ENCODE data around the gene ALDH18A1. TPM values are rescaled to one million over a fixed set of nuclear protein-coding genes. Genes with fewer than 3 reads are reported as not detected.

Gene ALDH18A1
- total and polyA plus RNA-seq, 2 donors (not counting 1 experiment from before 2014, with no cell fraction given) = 12.4 to 27.6 TPM

GRCh38 chr10:95693668-95694534 is 37.4 kb upstream of the ALDH18A1 start, which contains the start of gene TCTN3:
Gene TCTN3 (minus strand): TSS chr10:95693927. CDS start chr10:95693899, 28 bp downstream.
- H3K4me1 ChIP-seq (ENCODE audit: control insufficient read depth in 2 of 2, insufficient read depth in 2 of 2, low read length in 2 of 2) = peaks cover 36 to 39% of the 10 kb centered on the region in 2 donors
- intact Hi-C loops (cut with micrococcal nuclease) = loop anchor here (1.0 kb wide), 7 partner anchors 34 to 349 kb away; partner anchors contain the start of genes ALDH18A1, CCNJ and ENTPD1
- no peaks in the 10 kb centered on the region for H3K27me3 ChIP-seq (replicated peaks in 1 of 4; ENCODE audit: control extremely low read depth in 1 of 4, control insufficient read depth in 3 of 4, insufficient read depth in 4 of 4, low read length in 3 of 4)
- H3K4me3 ChIP-seq (ENCODE audit: control extremely low read depth in 1 of 5, extremely low read depth in 1 of 5, insufficient read depth in 1 of 5, low read depth in 2 of 5, low read length in 4 of 5) = peak within 1 kb of the TSS; percentile 61 to 96 (median 73)
- H2AFZ ChIP-seq (ENCODE audit: insufficient read depth, low read depth, low read length, poor library complexity, severe bottlenecking) = peak within 1 kb of the TSS; percentile 88
- H3K4me2 ChIP-seq (replicated peaks; ENCODE audit: low read depth, low read length, poor library complexity, severe bottlenecking) = peak within 1 kb of the TSS; percentile 88
- Mint-ChIP-seq H3K27me3 (no peaks in the 10 kb centered on the region), H3K9me3 (ENCODE audit: insufficient read depth) (no peaks in the 10 kb centered on the region), H3K27ac (peak within 1 kb of the TSS; percentile 95), H3K4me3 (peak within 1 kb of the TSS; percentile 95), H3K4me1 (peaks cover 67% of the 10 kb centered on the region)
- peak; percentile 97 for ATAC-seq (ENCODE audit: low read depth)
- 0% methylated on average over 48 of the region's 53 CpGs for WGBS (ENCODE audit: insufficient coverage)
- ChIA-PET CTCF (interaction anchor here (0.5 to 13.1 kb wide), 59 partner anchors 9 to 577 kb away, joined by 3 to 704 read pairs (median 5); partner anchors contain the start of genes BLNK, CC2D2B, ENTPD1 and ZNF518A), POLR2A (interaction anchor here (0.6 to 3.5 kb wide), 15 partner anchors 11 to 176 kb away, joined by 3 to 31 read pairs (median 4); partner anchors contain the start of gene ENTPD1)
- peak; percentile 100 for DNase-seq
- peaks cover 25% of the 10 kb centered on the region for H3K79me2 ChIP-seq (ENCODE audit: control insufficient read depth, insufficient read depth, low read length)
- peak within 1 kb of the TSS; percentile 58 to 93 for H3K27ac ChIP-seq (ENCODE audit: low read length in 2 of 2)
- peaks cover 0 to 15% of the 10 kb centered on the region in 2 experiments for H3K36me3 ChIP-seq (replicated peaks in 1 of 2; ENCODE audit: control extremely low read depth in 1 of 2, control insufficient read depth in 1 of 2, extremely low read depth in 1 of 2, insufficient read depth in 2 of 2, low read length in 1 of 2)
- H3K9me3 ChIP-seq (ENCODE audit: control extremely low read depth in 1 of 3, control insufficient read depth in 2 of 3, insufficient read depth in 1 of 3, low read length in 2 of 3) = peaks cover 1 to 4% (median 3%) of the 10 kb centered on the region in 3 donors
- H4K20me1 ChIP-seq (ENCODE audit: control insufficient read depth, insufficient read depth, low read length, poor library complexity, severe bottlenecking) = peaks cover 4% of the 10 kb centered on the region
- H3K9ac ChIP-seq (ENCODE audit: low read length) = peak within 1 kb of the TSS; percentile 92
- no peak for TF ChIP-seq EZH2 (IDR thresholded peaks at IDR 0.05; ENCODE audit: borderline replicate concordance, insufficient read depth, low read depth, low read length, poor library complexity, severe bottlenecking)
- TF ChIP-seq, protein P1, sequence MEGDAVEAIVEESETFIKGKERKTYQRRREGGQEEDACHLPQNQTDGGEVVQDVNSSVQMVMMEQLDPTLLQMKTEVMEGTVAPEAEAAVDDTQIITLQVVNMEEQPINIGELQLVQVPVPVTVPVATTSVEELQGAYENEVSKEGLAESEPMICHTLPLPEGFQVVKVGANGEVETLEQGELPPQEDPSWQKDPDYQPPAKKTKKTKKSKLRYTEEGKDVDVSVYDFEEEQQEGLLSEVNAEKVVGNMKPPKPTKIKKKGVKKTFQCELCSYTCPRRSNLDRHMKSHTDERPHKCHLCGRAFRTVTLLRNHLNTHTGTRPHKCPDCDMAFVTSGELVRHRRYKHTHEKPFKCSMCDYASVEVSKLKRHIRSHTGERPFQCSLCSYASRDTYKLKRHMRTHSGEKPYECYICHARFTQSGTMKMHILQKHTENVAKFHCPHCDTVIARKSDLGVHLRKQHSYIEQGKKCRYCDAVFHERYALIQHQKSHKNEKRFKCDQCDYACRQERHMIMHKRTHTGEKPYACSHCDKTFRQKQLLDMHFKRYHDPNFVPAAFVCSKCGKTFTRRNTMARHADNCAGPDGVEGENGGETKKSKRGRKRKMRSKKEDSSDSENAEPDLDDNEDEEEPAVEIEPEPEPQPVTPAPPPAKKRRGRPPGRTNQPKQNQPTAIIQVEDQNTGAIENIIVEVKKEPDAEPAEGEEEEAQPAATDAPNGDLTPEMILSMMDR (IDR thresholded peaks at IDR 0.05) = peak; percentile 98

Data from B cell (primary cell).